SK-N-SH treated with all-trans-retinoic acid at 6 μM for 48 hours (cell line): Measurements from ENCODE around the gene PSME3.
"Not testable (repeated sequence)": the region's sequence is repeated elsewhere in the genome, so short reads cannot be mapped to it uniquely, and the experiment has no call there.

Source experiments
- ATAC-seq: fragments of 200-7000 bp; cut with Tn5 transposase; 3 replicates; pipeline ENCODE4 v1.9.1; 2020; ENCODE audit warnings: mild to moderate bottlenecking, moderate library complexity
- ARNTL ChIP-seq: fragments of 450-650 bp; formaldehyde crosslinking; IDR thresholded peaks from 2 replicates; pipeline ENCODE4 v1.5.0; 2020; ENCODE audit warnings: low read depth, mild to moderate bottlenecking, moderate library complexity, borderline replicate concordance
- BACH2 ChIP-seq: fragments of 250-450 bp; sonication (Bioruptor Pico); IDR thresholded peaks from 2 replicates; pipeline ENCODE4 v1.9.0; 2021; ENCODE audit warnings: mild to moderate bottlenecking, borderline replicate concordance
- CSDC2 ChIP-seq: fragments of 250-450 bp; sonication (Bioruptor Pico); IDR thresholded peaks from 2 replicates; pipeline ENCODE4 v1.5.0; 2020; ENCODE audit warnings: mild to moderate bottlenecking, moderate library complexity
- CSRNP3 ChIP-seq: fragments of 250-450 bp; sonication (Bioruptor Pico); IDR thresholded peaks from 2 replicates; pipeline ENCODE4 v1.5.1; 2021; ENCODE audit warnings: mild to moderate bottlenecking, moderate library complexity
- ESRRG ChIP-seq: fragments of 250-450 bp; sonication (Bioruptor Pico); IDR thresholded peaks from 2 replicates; pipeline ENCODE4 v1.6.1; 2021; ENCODE audit warnings: mild to moderate bottlenecking
- ISL1 ChIP-seq: fragments of 250-450 bp; sonication (Bioruptor Pico); IDR thresholded peaks from 2 replicates; pipeline ENCODE4 v2.1.2; 2022; ENCODE audit warnings: mild to moderate bottlenecking, moderate library complexity
- OSR1 ChIP-seq: fragments of 250-450 bp; sonication (Bioruptor Pico); IDR thresholded peaks from 2 replicates; pipeline ENCODE4 v1.8.0; 2022; ENCODE audit warnings: moderate library complexity, mild to moderate bottlenecking, inconsistent platforms
- PATZ1 ChIP-seq: fragments of 250-450 bp; sonication (Bioruptor Pico); IDR thresholded peaks from 2 replicates; pipeline ENCODE4 v1.8.0; 2020; ENCODE audit warnings: mild to moderate bottlenecking, moderate library complexity, borderline replicate concordance
- POU6F1 ChIP-seq: fragments of 250-450 bp; sonication (Bioruptor Pico); IDR thresholded peaks from 2 replicates; pipeline ENCODE4 v1.8.0; 2021; ENCODE audit warnings: low read depth, mild to moderate bottlenecking, moderate library complexity, borderline replicate concordance
- PPARA ChIP-seq: fragments of 250-450 bp; sonication (Bioruptor Pico); IDR thresholded peaks from 2 replicates; pipeline ENCODE4 v1.5.0; 2020; ENCODE audit warnings: mild to moderate bottlenecking, borderline replicate concordance
- RARB ChIP-seq: fragments of 250-450 bp; sonication (Bioruptor Pico); IDR thresholded peaks from 2 replicates; pipeline ENCODE4 v1.8.0; 2021; ENCODE audit warnings: mild to moderate bottlenecking, moderate library complexity
- TCF4 ChIP-seq: fragments of 250-450 bp; sonication (Bioruptor Pico); IDR thresholded peaks from 2 replicates; pipeline ENCODE4 v1.8.0; 2021; ENCODE audit warnings: mild to moderate bottlenecking, moderate library complexity, borderline replicate concordance
- TOX ChIP-seq: fragments of 250-450 bp; sonication (Bioruptor Pico); IDR thresholded peaks from 2 replicates; pipeline ENCODE4 v1.8.0; 2021; ENCODE audit warnings: mild to moderate bottlenecking, moderate library complexity, borderline replicate concordance
- ZFP3 ChIP-seq: fragments of 250-450 bp; sonication (Bioruptor Pico); IDR thresholded peaks from 2 replicates; pipeline ENCODE4 v1.5.0; 2020; ENCODE audit warnings: mild to moderate bottlenecking, moderate library complexity
- ZFP30 ChIP-seq: fragments of 450-650 bp; formaldehyde crosslinking; IDR thresholded peaks from 2 replicates; pipeline ENCODE4 v1.5.0; 2022; ENCODE audit warnings: mild to moderate bottlenecking, moderate library complexity
- ZNF565 ChIP-seq: fragments of 450-650 bp; formaldehyde crosslinking; conservative IDR thresholded peaks from 2 replicates; pipeline ENCODE4 v1.5.0; 2020; ENCODE audit warnings: low read depth, mild to moderate bottlenecking, moderate library complexity
- ZNF70 ChIP-seq: fragments of 450-650 bp; formaldehyde crosslinking; IDR thresholded peaks from 2 replicates; pipeline ENCODE4 v1.5.0; 2020; ENCODE audit warnings: mild to moderate bottlenecking, moderate library complexity
- ZNF8 ChIP-seq: fragments of 450-650 bp; formaldehyde crosslinking; IDR thresholded peaks from 2 replicates; pipeline ENCODE4 v1.5.0; 2020; ENCODE audit warnings: mild to moderate bottlenecking, moderate library complexity

Gene PSME3

GRCh38 chr17:42878123-42878880, 45.1 kb downstream of the PSME3 start:
- TF ChIP-seq TOX (no peak), ARNTL (no peak), ZFP30 (CRISPR knock-in tag) (no peak), RARB (no peak), BACH2 (CRISPR knock-in tag) (no peak)
- no peak for ATAC-seq

GRCh38 chr17:42878924-42879595, 45.9 kb downstream of the PSME3 start:
- no peak for TF ChIP-seq CSRNP3
- TF ChIP-seq TOX, result no peak
- ATAC-seq, result no peak

- ATAC-seq, result peak; percentile 62
- no peak for TF ChIP-seq CSRNP3
- TF ChIP-seq BACH2 (CRISPR knock-in tag), result no peak
These were observed 46.4 kb downstream of the PSME3 start for GRCh38 chr17:42879596-42879985.

- TF ChIP-seq ISL1 (CRISPR knock-in tag), result no peak
- TF ChIP-seq ZFP30 (CRISPR knock-in tag), result no peak
- TF ChIP-seq OSR1 (CRISPR knock-in tag), result no peak
- no peak for TF ChIP-seq POU6F1
- no peak for TF ChIP-seq ZNF70 (CRISPR knock-in tag)
- TF ChIP-seq CSRNP3, result no peak
- no peak for TF ChIP-seq TCF4 (CRISPR knock-in tag)
- no peak for TF ChIP-seq ARNTL
- no peak for TF ChIP-seq CSDC2
- no peak for TF ChIP-seq ZNF565 (CRISPR knock-in tag)
- TF ChIP-seq RARB, result no peak
- no peak for TF ChIP-seq ESRRG (CRISPR knock-in tag)
- no peak for TF ChIP-seq TOX
- no peak for TF ChIP-seq ZNF8 (CRISPR knock-in tag)
- no peak for TF ChIP-seq ZFP3
- no peak for TF ChIP-seq PPARA (CRISPR knock-in tag)
- TF ChIP-seq PATZ1 (CRISPR knock-in tag), result no peak
- ATAC-seq, result no peak
These were observed 47.6 kb downstream of the PSME3 start for GRCh38 chr17:42880776-42881310.

- not testable (repeated sequence) for ATAC-seq
These were observed 48.5 kb downstream of the PSME3 start for GRCh38 chr17:42881706-42882105.
